ENCODE measurements around the gene SRRM5. TPM values are rescaled to one million over a fixed set of nuclear protein-coding genes. Genes with fewer than 3 reads are reported as not detected.
A peak's percentile ranks its signal among the peaks of the same experiment; 100 is the strongest.

SRRM5 gene
- total RNA-seq, 1 experiment from 2014 or later: 1.0 TPM

DNA sequence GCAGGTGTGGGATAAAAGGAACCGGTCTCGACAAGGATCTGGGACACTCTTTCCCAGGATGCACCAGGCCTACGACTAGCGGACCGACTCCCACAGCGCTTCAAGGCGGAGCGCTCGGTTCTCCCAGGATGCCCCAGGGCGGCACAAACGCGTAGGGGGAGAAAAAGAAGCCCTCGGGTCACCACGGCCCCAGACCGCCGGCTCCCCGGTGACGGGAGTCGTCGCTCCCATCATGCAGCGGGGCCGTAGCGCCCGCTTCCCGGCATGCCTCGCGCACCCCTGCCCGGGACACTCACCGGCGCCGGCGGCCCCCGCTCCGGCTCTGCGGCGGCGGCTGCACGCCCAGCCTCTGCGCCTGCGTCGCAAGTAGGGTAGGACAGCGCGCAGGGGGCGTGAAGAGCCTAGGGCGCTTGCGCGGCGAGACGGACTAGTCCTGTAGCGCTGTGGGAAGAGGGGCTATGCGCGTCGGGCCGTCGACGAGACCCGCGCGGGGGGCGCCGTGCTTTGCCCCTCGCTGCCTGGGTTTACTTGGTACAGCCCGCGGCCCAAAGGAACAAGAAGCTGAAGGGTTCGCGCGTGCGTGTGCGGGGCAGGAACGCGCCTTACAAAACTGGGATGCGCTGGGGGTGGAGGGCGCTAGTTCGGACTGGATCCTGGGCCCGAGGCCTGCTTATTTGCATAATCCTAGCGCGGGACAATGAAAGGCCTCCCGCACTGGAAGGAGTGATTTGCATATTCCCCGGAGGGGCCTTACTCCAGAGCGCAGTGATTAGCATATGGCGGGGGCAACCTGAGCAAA is 7.6 kb downstream of the SRRM5 start, which contains the start of gene ZNF428:
Gene ZNF428 (minus strand): TSS at position 368 of the 799 bp plus-strand sequence. CDS start 5,325 bp downstream, outside the sequence.
- Histone ChIP-seq H3K36me3 (ENCODE audit: control insufficient read depth, insufficient read depth, low read length) (no peaks in the 10 kb centered on the region), H3K4me3 (ENCODE audit: low read depth, low read length) (peak within 1 kb of the TSS; percentile 90), H3K9me3 (no peaks in the 10 kb centered on the region), H3K27me3 (replicated peaks; ENCODE audit: control insufficient read depth, insufficient read depth, low read length) (no peaks in the 10 kb centered on the region), H3K4me1 (peaks cover 4% of the 10 kb centered on the region; the same call in 1 of the 2 replicates)
- Mint-ChIP-seq H3K27ac (ENCODE audit: unreplicated experiment) (peak within 1 kb of the TSS; percentile 100), H3K9me3 (ENCODE audit: unreplicated experiment) (no peaks in the 10 kb centered on the region), H3K4me3 (ENCODE audit: unreplicated experiment) (peak within 1 kb of the TSS; percentile 96), H3K4me1 (ENCODE audit: low read depth, unreplicated experiment) (peaks cover 8% of the 10 kb centered on the region), H3K27me3 (ENCODE audit: insufficient read depth, unreplicated experiment) (no peaks in the 10 kb centered on the region), H3K36me3 (ENCODE audit: insufficient read depth, unreplicated experiment) (peaks cover 22% of the 10 kb centered on the region)
- no TSS peak for BruUV-seq (replicated peaks)
- TF ChIP-seq, protein P1, sequence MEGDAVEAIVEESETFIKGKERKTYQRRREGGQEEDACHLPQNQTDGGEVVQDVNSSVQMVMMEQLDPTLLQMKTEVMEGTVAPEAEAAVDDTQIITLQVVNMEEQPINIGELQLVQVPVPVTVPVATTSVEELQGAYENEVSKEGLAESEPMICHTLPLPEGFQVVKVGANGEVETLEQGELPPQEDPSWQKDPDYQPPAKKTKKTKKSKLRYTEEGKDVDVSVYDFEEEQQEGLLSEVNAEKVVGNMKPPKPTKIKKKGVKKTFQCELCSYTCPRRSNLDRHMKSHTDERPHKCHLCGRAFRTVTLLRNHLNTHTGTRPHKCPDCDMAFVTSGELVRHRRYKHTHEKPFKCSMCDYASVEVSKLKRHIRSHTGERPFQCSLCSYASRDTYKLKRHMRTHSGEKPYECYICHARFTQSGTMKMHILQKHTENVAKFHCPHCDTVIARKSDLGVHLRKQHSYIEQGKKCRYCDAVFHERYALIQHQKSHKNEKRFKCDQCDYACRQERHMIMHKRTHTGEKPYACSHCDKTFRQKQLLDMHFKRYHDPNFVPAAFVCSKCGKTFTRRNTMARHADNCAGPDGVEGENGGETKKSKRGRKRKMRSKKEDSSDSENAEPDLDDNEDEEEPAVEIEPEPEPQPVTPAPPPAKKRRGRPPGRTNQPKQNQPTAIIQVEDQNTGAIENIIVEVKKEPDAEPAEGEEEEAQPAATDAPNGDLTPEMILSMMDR (IDR thresholded peaks at IDR 0.05; ENCODE audit: insufficient read depth in 1 of 2, low read depth in 1 of 2, low read length in 1 of 2, severe bottlenecking in 1 of 2, unreplicated experiment in 1 of 2): no peak
- intact Hi-C loops (cut with micrococcal nuclease; ENCODE audit: unreplicated experiment): loop anchor here (1.0 to 2.0 kb wide), 3 partner anchors 15 to 49 kb away; partner anchors contain the start of genes IRGQ and ZNF576
- ChIA-PET POLR2A (interaction anchor here (1.7 kb wide), 1 partner anchor 49 kb away, joined by 4 read pairs; no protein-coding TSS in a partner anchor), CTCF (no interaction called here)
- DNase-seq: peak; percentile 91 to 95

DNA sequence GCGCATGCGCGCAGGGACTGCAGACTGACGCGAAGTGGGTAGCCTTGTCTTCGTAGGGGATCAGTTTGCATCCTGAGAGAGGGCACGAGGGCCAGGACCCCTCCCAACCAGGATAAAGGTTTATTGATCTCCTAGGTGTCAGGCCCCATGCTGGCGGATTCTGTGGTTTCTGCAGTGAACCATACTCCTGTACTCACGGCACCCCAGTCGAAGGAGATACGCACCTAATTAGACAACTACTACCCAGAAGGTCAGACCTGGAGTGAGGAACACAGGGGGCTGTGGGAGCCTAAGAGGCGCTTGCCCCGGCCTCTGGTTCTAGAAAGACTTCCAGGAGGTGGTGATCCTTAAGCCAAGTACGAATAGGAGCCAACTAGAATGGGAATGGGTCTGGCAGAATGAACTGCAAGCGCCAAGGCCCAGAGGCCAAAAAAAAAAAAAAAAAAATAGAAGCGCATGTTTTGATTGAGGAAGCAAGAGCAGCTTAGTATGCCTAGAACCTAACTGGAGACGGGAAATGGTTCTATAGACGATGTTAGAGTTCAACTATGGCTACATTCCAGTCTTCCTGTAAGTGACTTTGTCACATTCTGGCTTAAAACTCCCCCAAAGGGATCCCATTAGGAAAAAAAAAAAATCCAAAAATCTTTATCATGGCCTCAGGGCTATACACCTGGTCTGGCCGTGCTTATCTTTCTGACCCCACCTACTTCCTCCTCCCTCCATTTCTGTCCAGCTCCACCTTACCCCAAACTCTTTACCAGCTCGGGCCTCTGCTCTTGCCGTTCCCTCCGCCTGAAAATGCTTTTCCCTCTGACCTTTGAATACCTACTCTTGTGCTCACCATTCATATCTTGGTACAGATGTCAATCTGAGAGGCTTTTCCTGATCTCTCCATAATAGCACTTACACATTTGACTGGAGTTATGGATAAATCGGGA is 8.4 kb downstream of the SRRM5 start:
- TF ChIP-seq, protein P1 (IDR thresholded peaks at IDR 0.05; ENCODE audit: insufficient read depth in 1 of 2, low read depth in 1 of 2, low read length in 1 of 2, severe bottlenecking in 1 of 2, unreplicated experiment in 1 of 2): no peak
- H3K4me3 ChIP-seq (ENCODE audit: low read depth, low read length): peak overlapping the region; percentile 90
- H3K4me1 ChIP-seq: peaks cover 4% of the 10 kb centered on the region; the same call in 1 of the 2 replicates
- Mint-ChIP-seq H3K4me3 (ENCODE audit: unreplicated experiment) (peak overlapping the region; percentile 96), H3K27me3 (ENCODE audit: insufficient read depth, unreplicated experiment) (no peaks in the 10 kb centered on the region), H3K27ac (ENCODE audit: unreplicated experiment) (peak overlapping the region; percentile 100), H3K36me3 (ENCODE audit: insufficient read depth, unreplicated experiment) (peaks cover 22% of the 10 kb centered on the region), H3K4me1 (ENCODE audit: low read depth, unreplicated experiment) (peaks cover 8% of the 10 kb centered on the region), H3K9me3 (ENCODE audit: unreplicated experiment) (no peaks in the 10 kb centered on the region)
- DNase-seq: no peak
- TSS peak; percentile 75 for BruUV-seq (replicated peaks)
- POLR2A ChIA-PET: interaction anchor here (1.7 kb wide), 1 partner anchor 48 kb away, joined by 4 read pairs; no protein-coding TSS in a partner anchor
- CTCF ChIA-PET: no interaction called here
- no peaks in the 10 kb centered on the region for H3K36me3 ChIP-seq (ENCODE audit: control insufficient read depth, insufficient read depth, low read length)
- intact Hi-C loops (cut with micrococcal nuclease; ENCODE audit: unreplicated experiment): no loop called here
- no peaks in the 10 kb centered on the region for H3K9me3 ChIP-seq
- no peaks in the 10 kb centered on the region for H3K27me3 ChIP-seq (replicated peaks; ENCODE audit: control insufficient read depth, insufficient read depth, low read length)

DNA sequence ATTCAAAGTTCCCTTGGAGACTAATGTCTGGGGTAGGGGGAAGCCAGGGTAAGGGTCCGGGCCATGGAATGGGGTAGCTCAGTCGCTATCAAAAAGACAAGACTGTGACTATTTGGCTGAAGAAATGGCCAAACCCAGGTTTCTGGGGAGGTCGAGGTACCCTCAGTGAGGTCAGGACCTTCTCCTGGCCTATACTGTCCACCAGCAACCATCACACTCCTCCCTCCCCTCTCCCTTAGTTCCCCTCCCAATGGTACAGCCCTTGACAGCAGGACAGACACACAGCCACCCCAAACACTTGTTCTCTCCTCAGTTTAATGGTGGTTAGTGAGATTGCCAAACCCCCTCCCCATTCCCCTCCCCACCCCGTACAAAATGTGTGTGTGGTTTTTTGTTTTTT is 10.2 kb downstream of the SRRM5 start:
- Histone ChIP-seq H3K27me3 (replicated peaks; ENCODE audit: control insufficient read depth, insufficient read depth, low read length) (no peaks in the 10 kb centered on the region), H3K36me3 (ENCODE audit: control insufficient read depth, insufficient read depth, low read length) (no peaks in the 10 kb centered on the region), H3K4me1 (peaks cover 4% of the 10 kb centered on the region; the same call in 1 of the 2 replicates), H3K4me3 (ENCODE audit: low read depth, low read length) (no peak overlapping the region), H3K9me3 (no peaks in the 10 kb centered on the region)
- TF ChIP-seq, protein P1 (IDR thresholded peaks at IDR 0.05; ENCODE audit: insufficient read depth in 1 of 2, low read depth in 1 of 2, low read length in 1 of 2, severe bottlenecking in 1 of 2, unreplicated experiment in 1 of 2): no peak
- no TSS peak for BruUV-seq (replicated peaks)
- H3K36me3 Mint-ChIP-seq (ENCODE audit: insufficient read depth, unreplicated experiment): peaks cover 22% of the 10 kb centered on the region
- no peaks in the 10 kb centered on the region for H3K9me3 Mint-ChIP-seq (ENCODE audit: unreplicated experiment)
- ChIA-PET CTCF (no interaction called here), POLR2A (no interaction called here)
- no peak for DNase-seq
- H3K27ac Mint-ChIP-seq (ENCODE audit: unreplicated experiment): no peak overlapping the region
- no peaks in the 10 kb centered on the region for H3K27me3 Mint-ChIP-seq (ENCODE audit: insufficient read depth, unreplicated experiment)
- H3K4me3 Mint-ChIP-seq (ENCODE audit: unreplicated experiment): no peak overlapping the region
- intact Hi-C loops (cut with micrococcal nuclease; ENCODE audit: unreplicated experiment): no loop called here
- H3K4me1 Mint-ChIP-seq (ENCODE audit: low read depth, unreplicated experiment): peaks cover 8% of the 10 kb centered on the region

Measured in Caco-2 (cell line).